A549 (cell line): ENCODE measurements around the gene BAIAP2L1.

ENCODE experiments used
- CTCF ChIP-seq: fragments of >200 bp; sonication (Bioruptor Twin); formaldehyde crosslinking; IDR thresholded peaks from 3 replicates; pipeline ENCODE4 v1.5.1; 2016
- EP300 ChIP-seq, 2 experiments: fragments of >200 bp; sonication (Bioruptor Twin); formaldehyde crosslinking; IDR thresholded peaks; 2 replicates in 1 of 2; 3 replicates in 1 of 2; pipeline ENCODE4 v1.6.1; 2016 to 2017
- FOSL2 ChIP-seq, 2 experiments: fragments of 450-650 bp in 1 of 2; fragments of >200 bp in 1 of 2; sonication (Bioruptor Twin) in 1 of 2; formaldehyde crosslinking; IDR thresholded peaks; 2 replicates each; pipeline versions ENCODE4 v1.5.0 to v1.6.1; 2016 to 2020; ENCODE audit warnings: mild to moderate bottlenecking in 1 of 2, moderate library complexity in 1 of 2
- HOXA7 ChIP-seq: fragments of 250-450 bp; sonication (Bioruptor Pico); IDR thresholded peaks from 2 replicates; pipeline ENCODE4 v1.5.0; 2020; ENCODE audit warnings: mild to moderate bottlenecking, moderate library complexity
- POLR2A ChIP-seq: IDR thresholded peaks from 2 replicates; pipeline ENCODE4 v1.6.1; 2012; ENCODE audit warnings: mild to moderate bottlenecking, low read length
- RAD21 ChIP-seq, 2 experiments: fragments of >200 bp in 1 of 2; sonication (Bioruptor Twin) in 1 of 2; formaldehyde crosslinking in 1 of 2; IDR thresholded peaks in 1 of 2; conservative IDR thresholded peaks in 1 of 2; 2 replicates in 1 of 2; 3 replicates in 1 of 2; pipeline ENCODE4 v1.6.1; 2012 to 2018; ENCODE audit warnings: inconsistent platforms in 1 of 2
- RCOR1 ChIP-seq: fragments of 150-350 bp; IDR thresholded peaks from 2 replicates; pipeline ENCODE4 v1.6.1; 2014; ENCODE audit warnings: antibody characterized with exemption, low read length, low read depth
- TFCP2L1 ChIP-seq: fragments of 250-450 bp; sonication (Bioruptor Pico); IDR thresholded peaks from 2 replicates; pipeline ENCODE4 v1.5.0; 2021; ENCODE audit warnings: mild to moderate bottlenecking
- TP53 ChIP-seq: fragments of 250-450 bp; sonication (Bioruptor Pico); IDR thresholded peaks from 2 replicates; pipeline ENCODE4 v1.5.0; 2021; ENCODE audit warnings: mild to moderate bottlenecking, moderate library complexity
- USF2 ChIP-seq: fragments of 450-650 bp; IDR thresholded peaks from 2 replicates; pipeline ENCODE4 v1.6.1; 2014; ENCODE audit warnings: antibody characterized with exemption

- TF ChIP-seq HOXA7 (CRISPR knock-in tag), result no peak
- TF ChIP-seq FOSL2 (IDR thresholded peaks at IDR 0.05), result no peak
- TF ChIP-seq FOSL2 (CRISPR knock-in tag; IDR thresholded peaks at IDR 0.05), result no peak
- TF ChIP-seq CTCF, result no peak
- no peak for TF ChIP-seq TP53
- no peak for TF ChIP-seq EP300 (IDR thresholded peaks at IDR 0.05)
- TF ChIP-seq RCOR1, result no peak
- TF ChIP-seq USF2, result no peak
- TF ChIP-seq TFCP2L1 (CRISPR knock-in tag), result no peak
- no peak for TF ChIP-seq RAD21 (conservative IDR thresholded peaks at IDR 0.05 in 1 of 2, IDR thresholded peaks at IDR 0.05 in 1 of 2)
- TF ChIP-seq POLR2A, result no peak
Observed at GRCh38 chr7:98366562-98366938, 34.3 kb downstream of the BAIAP2L1 start.
